Gastrocnemius medialis (tissue), 4 donors: ENCODE measurements around the gene SPTBN5.

ENCODE experiments used
- POLR2A ChIP-seq, 2 donors: fragments of 450-650 bp; IDR thresholded peaks; one replicate each; pipeline ENCODE4 v1.6.1; 2017; ENCODE audit warnings: antibody characterized with exemption in 2 of 2, mild to moderate bottlenecking in 2 of 2, moderate library complexity in 2 of 2
- TF ChIP-seq, protein P1 (sequence below), 5 experiments: fragments of 450-650 bp in 3 of 5; fragments of 200-600 bp in 2 of 5; sonication (generic) in 2 of 5; IDR thresholded peaks in 4 of 5; conservative IDR thresholded peaks in 1 of 5; 1 replicate in 4 of 5; 2 replicates in 1 of 5; pipeline ENCODE4 v1.5.1; 2016 to 2019; ENCODE audit warnings: antibody characterized with exemption in 5 of 5, mild to moderate bottlenecking in 3 of 5, moderate library complexity in 3 of 5

DNA sequence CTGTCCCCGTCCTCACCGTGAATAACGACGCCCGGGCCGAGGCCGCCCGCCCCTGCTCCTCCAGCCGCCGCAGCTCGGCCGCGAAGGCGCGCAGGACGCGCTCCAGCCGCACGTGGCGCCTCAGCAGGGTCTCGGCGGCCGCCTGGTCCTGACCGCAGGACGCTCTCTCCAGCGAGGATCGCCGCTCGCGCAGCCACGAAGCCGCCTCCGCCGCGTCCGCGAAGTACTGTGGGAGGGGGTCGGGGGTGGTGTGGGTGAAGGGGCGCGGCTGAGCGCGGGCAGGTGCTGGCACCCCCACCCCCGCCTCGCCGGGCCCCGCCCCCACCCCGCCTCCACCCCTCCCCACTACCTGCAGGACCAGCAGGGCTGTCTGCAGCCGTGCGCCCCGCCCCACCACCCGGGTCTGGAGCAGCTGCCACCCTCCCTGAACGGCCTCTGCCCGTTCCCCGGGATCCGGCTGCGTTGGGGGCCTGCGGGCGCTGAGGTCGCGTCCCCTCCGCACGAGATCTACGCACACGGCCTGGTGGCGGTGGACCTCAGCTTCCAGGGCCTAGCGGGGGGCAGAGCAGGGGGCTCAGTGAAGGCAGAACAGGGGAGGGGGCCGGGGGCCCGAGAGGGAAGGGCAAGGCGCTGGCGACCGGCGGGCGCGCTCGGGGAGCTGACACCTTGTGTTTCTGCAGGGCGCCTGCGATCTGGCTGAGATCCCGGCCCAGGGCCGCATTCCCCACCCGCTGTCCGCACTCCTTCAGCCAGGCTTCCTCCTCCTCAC, 11.7 kb downstream of the SPTBN5 start:
- TF ChIP-seq, protein P1, sequence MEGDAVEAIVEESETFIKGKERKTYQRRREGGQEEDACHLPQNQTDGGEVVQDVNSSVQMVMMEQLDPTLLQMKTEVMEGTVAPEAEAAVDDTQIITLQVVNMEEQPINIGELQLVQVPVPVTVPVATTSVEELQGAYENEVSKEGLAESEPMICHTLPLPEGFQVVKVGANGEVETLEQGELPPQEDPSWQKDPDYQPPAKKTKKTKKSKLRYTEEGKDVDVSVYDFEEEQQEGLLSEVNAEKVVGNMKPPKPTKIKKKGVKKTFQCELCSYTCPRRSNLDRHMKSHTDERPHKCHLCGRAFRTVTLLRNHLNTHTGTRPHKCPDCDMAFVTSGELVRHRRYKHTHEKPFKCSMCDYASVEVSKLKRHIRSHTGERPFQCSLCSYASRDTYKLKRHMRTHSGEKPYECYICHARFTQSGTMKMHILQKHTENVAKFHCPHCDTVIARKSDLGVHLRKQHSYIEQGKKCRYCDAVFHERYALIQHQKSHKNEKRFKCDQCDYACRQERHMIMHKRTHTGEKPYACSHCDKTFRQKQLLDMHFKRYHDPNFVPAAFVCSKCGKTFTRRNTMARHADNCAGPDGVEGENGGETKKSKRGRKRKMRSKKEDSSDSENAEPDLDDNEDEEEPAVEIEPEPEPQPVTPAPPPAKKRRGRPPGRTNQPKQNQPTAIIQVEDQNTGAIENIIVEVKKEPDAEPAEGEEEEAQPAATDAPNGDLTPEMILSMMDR (IDR thresholded peaks at IDR 0.05 in 4 of 5, conservative IDR thresholded peaks at IDR 0.05 in 1 of 5) = no peak
- no peak for TF ChIP-seq POLR2A (IDR thresholded peaks at IDR 0.05)
